HCT116 (cell line): ENCODE results near the gene PRKAR2A.

Experiments
- CEBPB ChIP-seq: IDR thresholded peaks from 2 replicates; pipeline ENCODE4 v1.6.1; 2012; ENCODE audit warnings: low read depth
- EGR1 ChIP-seq: IDR thresholded peaks from 2 replicates; pipeline ENCODE4 v1.6.1; 2012; ENCODE audit warnings: low read depth
- EZH2 ChIP-seq: fragments of 200-600 bp; sonication (generic); IDR thresholded peaks from 2 replicates; pipeline ENCODE4 v1.6.1; 2017; ENCODE audit warnings: antibody characterized with exemption, mixed run types
- EZH2phosphoT487 ChIP-seq: fragments of 200-600 bp; IDR thresholded peaks from 2 replicates; pipeline ENCODE4 v1.6.1; 2018; ENCODE audit warnings: antibody characterized with exemption, borderline replicate concordance
- JUND ChIP-seq: IDR thresholded peaks from 2 replicates; pipeline ENCODE4 v1.6.1; 2012
- POLR2A ChIP-seq: IDR thresholded peaks from 2 replicates; pipeline ENCODE4 v1.7.0; 2011; ENCODE audit warnings: borderline replicate concordance; ENCODE audit not compliant: insufficient read depth, insufficient read length; ENCODE audit errors: extremely low read depth
- POLR2AphosphoS5 ChIP-seq: IDR thresholded peaks from 2 replicates; pipeline ENCODE4 v1.6.1; 2011; ENCODE audit warnings: mild to moderate bottlenecking, low read depth, low read length, moderate library complexity
- SP1 ChIP-seq: IDR thresholded peaks from 2 replicates; pipeline ENCODE4 v1.6.1; 2012; ENCODE audit warnings: low read depth
- TCF7L2 ChIP-seq: IDR thresholded peaks from 2 replicates; pipeline ENCODE4 v1.7.0; 2011; ENCODE audit warnings: borderline replicate concordance, inconsistent platforms; ENCODE audit not compliant: insufficient read depth, insufficient read length; ENCODE audit errors: extremely low read depth
- ZNF274 ChIP-seq: fragments of 200-500 bp; sonication (Bioruptor generic); IDR thresholded peaks from 2 replicates; pipeline ENCODE4 v1.6.1; 2014; ENCODE audit warnings: mild to moderate bottlenecking, low read depth, low read length, inconsistent platforms
- TF ChIP-seq, protein P1 (sequence below), 3 experiments: fragments of 200-600 bp in 1 of 3; sonication (generic) in 1 of 3; IDR thresholded peaks in 2 of 3; conservative IDR thresholded peaks in 1 of 3; 2 replicates each; pipeline ENCODE4 v1.5.1; 2012 to 2017; ENCODE audit warnings: low read depth in 2 of 3, low read length in 2 of 3, antibody characterized with exemption in 1 of 3, borderline replicate concordance in 1 of 3, control low read depth in 1 of 3, mild to moderate bottlenecking in 1 of 3, mixed read lengths in 1 of 3, mixed run types in 1 of 3, moderate library complexity in 1 of 3; ENCODE audit not compliant: insufficient read depth in 1 of 3
- TF ChIP-seq, protein P2 (sequence below): IDR thresholded peaks from 2 replicates; pipeline ENCODE4 v1.6.1; 2012
- TF ChIP-seq, protein P3 (sequence below): IDR thresholded peaks from 2 replicates; pipeline ENCODE4 v1.6.1; 2012
- TF ChIP-seq, protein P4 (sequence below): IDR thresholded peaks from 2 replicates; pipeline ENCODE4 v1.6.1; 2012; ENCODE audit warnings: low read depth

DNA sequence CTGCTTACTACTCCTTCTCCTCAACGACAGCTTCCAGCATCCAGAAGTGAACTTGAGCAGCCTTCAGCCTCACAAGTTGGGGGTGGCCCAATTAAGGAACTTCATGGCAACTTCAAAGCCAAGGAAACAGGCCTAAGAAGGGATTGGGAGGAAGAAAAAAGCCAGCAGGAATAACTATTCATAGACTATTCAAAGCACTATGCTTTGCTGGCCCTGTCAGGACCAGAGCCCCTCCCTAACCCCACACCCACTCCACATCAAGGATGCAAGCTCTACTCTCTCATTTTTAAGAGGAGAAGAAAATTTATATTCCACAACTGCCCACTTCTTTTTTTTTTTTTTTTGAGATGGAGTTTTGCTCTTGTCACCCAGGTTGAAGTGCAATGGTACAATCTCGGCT, 10.0 kb upstream of the PRKAR2A start:
- TF ChIP-seq POLR2A = no peak
- TF ChIP-seq CEBPB = no peak
- TF ChIP-seq, protein P1, sequence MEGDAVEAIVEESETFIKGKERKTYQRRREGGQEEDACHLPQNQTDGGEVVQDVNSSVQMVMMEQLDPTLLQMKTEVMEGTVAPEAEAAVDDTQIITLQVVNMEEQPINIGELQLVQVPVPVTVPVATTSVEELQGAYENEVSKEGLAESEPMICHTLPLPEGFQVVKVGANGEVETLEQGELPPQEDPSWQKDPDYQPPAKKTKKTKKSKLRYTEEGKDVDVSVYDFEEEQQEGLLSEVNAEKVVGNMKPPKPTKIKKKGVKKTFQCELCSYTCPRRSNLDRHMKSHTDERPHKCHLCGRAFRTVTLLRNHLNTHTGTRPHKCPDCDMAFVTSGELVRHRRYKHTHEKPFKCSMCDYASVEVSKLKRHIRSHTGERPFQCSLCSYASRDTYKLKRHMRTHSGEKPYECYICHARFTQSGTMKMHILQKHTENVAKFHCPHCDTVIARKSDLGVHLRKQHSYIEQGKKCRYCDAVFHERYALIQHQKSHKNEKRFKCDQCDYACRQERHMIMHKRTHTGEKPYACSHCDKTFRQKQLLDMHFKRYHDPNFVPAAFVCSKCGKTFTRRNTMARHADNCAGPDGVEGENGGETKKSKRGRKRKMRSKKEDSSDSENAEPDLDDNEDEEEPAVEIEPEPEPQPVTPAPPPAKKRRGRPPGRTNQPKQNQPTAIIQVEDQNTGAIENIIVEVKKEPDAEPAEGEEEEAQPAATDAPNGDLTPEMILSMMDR (IDR thresholded peaks at IDR 0.05 in 2 of 3, conservative IDR thresholded peaks at IDR 0.05 in 1 of 3; ENCODE audit: borderline replicate concordance in 1 of 3, insufficient read depth in 1 of 3, low read depth in 2 of 3, low read length in 2 of 3) = no peak
- TF ChIP-seq POLR2AphosphoS5 = no peak
- TF ChIP-seq EGR1 = no peak
- no peak for TF ChIP-seq EZH2
- TF ChIP-seq, protein P2, sequence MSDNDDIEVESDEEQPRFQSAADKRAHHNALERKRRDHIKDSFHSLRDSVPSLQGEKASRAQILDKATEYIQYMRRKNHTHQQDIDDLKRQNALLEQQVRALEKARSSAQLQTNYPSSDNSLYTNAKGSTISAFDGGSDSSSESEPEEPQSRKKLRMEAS = no peak
- TF ChIP-seq EZH2phosphoT487 = no peak
- TF ChIP-seq, protein P3, sequence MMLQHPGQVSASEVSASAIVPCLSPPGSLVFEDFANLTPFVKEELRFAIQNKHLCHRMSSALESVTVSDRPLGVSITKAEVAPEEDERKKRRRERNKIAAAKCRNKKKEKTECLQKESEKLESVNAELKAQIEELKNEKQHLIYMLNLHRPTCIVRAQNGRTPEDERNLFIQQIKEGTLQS = no peak
- no peak for TF ChIP-seq SP1
- no peak for TF ChIP-seq TCF7L2
- TF ChIP-seq, protein P4, sequence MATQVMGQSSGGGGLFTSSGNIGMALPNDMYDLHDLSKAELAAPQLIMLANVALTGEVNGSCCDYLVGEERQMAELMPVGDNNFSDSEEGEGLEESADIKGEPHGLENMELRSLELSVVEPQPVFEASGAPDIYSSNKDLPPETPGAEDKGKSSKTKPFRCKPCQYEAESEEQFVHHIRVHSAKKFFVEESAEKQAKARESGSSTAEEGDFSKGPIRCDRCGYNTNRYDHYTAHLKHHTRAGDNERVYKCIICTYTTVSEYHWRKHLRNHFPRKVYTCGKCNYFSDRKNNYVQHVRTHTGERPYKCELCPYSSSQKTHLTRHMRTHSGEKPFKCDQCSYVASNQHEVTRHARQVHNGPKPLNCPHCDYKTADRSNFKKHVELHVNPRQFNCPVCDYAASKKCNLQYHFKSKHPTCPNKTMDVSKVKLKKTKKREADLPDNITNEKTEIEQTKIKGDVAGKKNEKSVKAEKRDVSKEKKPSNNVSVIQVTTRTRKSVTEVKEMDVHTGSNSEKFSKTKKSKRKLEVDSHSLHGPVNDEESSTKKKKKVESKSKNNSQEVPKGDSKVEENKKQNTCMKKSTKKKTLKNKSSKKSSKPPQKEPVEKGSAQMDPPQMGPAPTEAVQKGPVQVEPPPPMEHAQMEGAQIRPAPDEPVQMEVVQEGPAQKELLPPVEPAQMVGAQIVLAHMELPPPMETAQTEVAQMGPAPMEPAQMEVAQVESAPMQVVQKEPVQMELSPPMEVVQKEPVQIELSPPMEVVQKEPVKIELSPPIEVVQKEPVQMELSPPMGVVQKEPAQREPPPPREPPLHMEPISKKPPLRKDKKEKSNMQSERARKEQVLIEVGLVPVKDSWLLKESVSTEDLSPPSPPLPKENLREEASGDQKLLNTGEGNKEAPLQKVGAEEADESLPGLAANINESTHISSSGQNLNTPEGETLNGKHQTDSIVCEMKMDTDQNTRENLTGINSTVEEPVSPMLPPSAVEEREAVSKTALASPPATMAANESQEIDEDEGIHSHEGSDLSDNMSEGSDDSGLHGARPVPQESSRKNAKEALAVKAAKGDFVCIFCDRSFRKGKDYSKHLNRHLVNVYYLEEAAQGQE = no peak
- TF ChIP-seq ZNF274 = no peak
- no peak for TF ChIP-seq JUND
